OCI-LY3 (cell line): ENCODE data around the gene HAGHL.
A peak's percentile ranks its signal among the peaks of the same experiment; 100 is the strongest.

Experiments used
- H2AFZ ChIP-seq: fragments of 200-600, 300-600 bp; shearing (Covaris generic); 2 replicates; pipeline ENCODE4 v1.6.0; 2014; ENCODE audit warnings: antibody characterized with exemption, low read depth, low read length
- H3K27ac ChIP-seq: fragments of 200-600, 300-600 bp; sonication (generic); 2 replicates; pipeline ENCODE4 v1.5.1; 2014; ENCODE audit warnings: mild to moderate bottlenecking, low read length, moderate library complexity, mixed read lengths
- H3K27me3 ChIP-seq: fragments of 200-600, 300-600 bp; sonication (generic); 2 replicates; pipeline ENCODE4 v1.6.1; 2014; ENCODE audit warnings: low read depth, low read length, mixed read lengths
- H3K36me3 ChIP-seq: fragments of 200-600, 300-600 bp; sonication (generic); replicated peaks from 2 replicates; pipeline ENCODE3; 2014; ENCODE audit warnings: low read depth, low read length, mixed read lengths
- H3K4me1 ChIP-seq: fragments of 300-600, 200-600 bp; sonication (generic); 2 replicates; pipeline ENCODE4 v1.6.1; 2014; ENCODE audit warnings: low read length, mixed read lengths
- H3K4me2 ChIP-seq: fragments of 200-600, 300-600 bp; sonication (generic); 2 replicates; pipeline ENCODE4 v1.6.1; 2014; ENCODE audit warnings: low read length, mixed read lengths
- H3K4me3 ChIP-seq: fragments of 300-600, 200-600 bp; sonication (generic); 2 replicates; pipeline ENCODE4 v1.5.1; 2014; ENCODE audit warnings: antibody characterized with exemption, mild to moderate bottlenecking, low read length, moderate library complexity
- H3K79me2 ChIP-seq: fragments of 300-600, 200-600 bp; shearing (Covaris generic); 2 replicates; pipeline ENCODE4 v1.6.1; 2014; ENCODE audit warnings: mild to moderate bottlenecking, low read length, mixed read lengths
- H3K9ac ChIP-seq: fragments of 300-600, 200-600 bp; shearing (Covaris generic); 2 replicates; pipeline ENCODE4 v1.6.0; 2014; ENCODE audit warnings: mild to moderate bottlenecking, low read length, moderate library complexity
- H3K9me3 ChIP-seq: fragments of 200-600, 300-600 bp; shearing (Covaris generic); 2 replicates; pipeline ENCODE4 v1.6.1; 2014; ENCODE audit warnings: low read length, mixed read lengths; ENCODE audit not compliant: insufficient read depth
- H4K20me1 ChIP-seq: fragments of 200-600, 300-600 bp; sonication (generic); 2 replicates; pipeline ENCODE4 v1.6.1; 2016; ENCODE audit warnings: low read length, mixed read lengths; ENCODE audit not compliant: insufficient read depth
- EZH2phosphoT487 ChIP-seq: fragments of 200-600 bp; shearing (Covaris generic); IDR thresholded peaks from 2 replicates; pipeline ENCODE4 v1.6.1; 2018; ENCODE audit warnings: antibody characterized with exemption, mixed run types, low read depth
- TF ChIP-seq, protein P1 (sequence below): fragments of 200-600, 300-600 bp; sonication (generic); IDR thresholded peaks from 2 replicates; pipeline ENCODE4 v1.5.1; 2014; ENCODE audit warnings: antibody characterized with exemption, low read length, low read depth

Gene HAGHL

DNA sequence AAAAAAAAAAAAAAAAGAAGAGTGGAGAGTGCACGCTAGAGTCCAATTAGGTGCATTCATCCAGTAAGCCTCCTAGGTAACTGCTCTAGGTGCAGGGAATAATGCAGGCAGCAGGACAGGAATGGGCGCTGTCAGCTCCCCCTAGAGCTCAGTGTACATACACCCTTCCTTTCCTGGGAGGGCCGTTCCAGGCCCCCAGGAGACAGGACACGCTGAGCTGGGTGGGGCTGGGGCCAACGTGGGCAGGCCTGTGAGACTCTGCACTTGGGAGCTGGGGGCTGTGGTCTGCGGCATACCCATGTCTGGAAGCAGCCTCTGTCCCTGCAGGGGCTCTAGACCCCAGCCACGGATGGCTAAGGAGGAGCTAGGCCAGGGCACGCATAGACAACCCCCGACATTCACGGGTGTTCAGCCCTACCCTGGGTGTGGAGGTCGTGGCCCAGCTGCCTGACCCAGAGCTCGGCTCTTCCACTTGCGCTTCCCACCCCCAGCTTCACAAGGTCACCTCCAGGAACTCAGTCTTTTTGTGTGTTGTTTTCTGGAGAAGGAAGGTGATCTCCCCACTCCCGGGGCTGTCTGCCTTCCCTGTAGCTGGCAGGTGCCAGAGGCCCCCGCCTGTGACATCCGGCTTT lies 7.0 kb upstream of the HAGHL start:
- H3K9me3 ChIP-seq, result no peaks in the 10 kb centered on the region
- H3K4me3 ChIP-seq, result peak overlapping the region; percentile 92
- H4K20me1 ChIP-seq, result peaks cover 4% of the 10 kb centered on the region; the same call in 1 of the 2 replicates
- H3K79me2 ChIP-seq, result peaks cover 5% of the 10 kb centered on the region; the same call in 1 of the 2 replicates
- peaks cover 17% of the 10 kb centered on the region for H3K4me1 ChIP-seq
- H2AFZ ChIP-seq, result no peak overlapping the region
- no peak for TF ChIP-seq EZH2phosphoT487
- TF ChIP-seq, protein P1, sequence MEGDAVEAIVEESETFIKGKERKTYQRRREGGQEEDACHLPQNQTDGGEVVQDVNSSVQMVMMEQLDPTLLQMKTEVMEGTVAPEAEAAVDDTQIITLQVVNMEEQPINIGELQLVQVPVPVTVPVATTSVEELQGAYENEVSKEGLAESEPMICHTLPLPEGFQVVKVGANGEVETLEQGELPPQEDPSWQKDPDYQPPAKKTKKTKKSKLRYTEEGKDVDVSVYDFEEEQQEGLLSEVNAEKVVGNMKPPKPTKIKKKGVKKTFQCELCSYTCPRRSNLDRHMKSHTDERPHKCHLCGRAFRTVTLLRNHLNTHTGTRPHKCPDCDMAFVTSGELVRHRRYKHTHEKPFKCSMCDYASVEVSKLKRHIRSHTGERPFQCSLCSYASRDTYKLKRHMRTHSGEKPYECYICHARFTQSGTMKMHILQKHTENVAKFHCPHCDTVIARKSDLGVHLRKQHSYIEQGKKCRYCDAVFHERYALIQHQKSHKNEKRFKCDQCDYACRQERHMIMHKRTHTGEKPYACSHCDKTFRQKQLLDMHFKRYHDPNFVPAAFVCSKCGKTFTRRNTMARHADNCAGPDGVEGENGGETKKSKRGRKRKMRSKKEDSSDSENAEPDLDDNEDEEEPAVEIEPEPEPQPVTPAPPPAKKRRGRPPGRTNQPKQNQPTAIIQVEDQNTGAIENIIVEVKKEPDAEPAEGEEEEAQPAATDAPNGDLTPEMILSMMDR, result no peak
- peaks cover 3% of the 10 kb centered on the region for H3K36me3 ChIP-seq
- H3K27me3 ChIP-seq, result no peaks in the 10 kb centered on the region; the same call in 1 of the 2 replicates
- peak overlapping the region; percentile 76 for H3K27ac ChIP-seq
- peak overlapping the region; percentile 98 for H3K4me2 ChIP-seq
- H3K9ac ChIP-seq, result peak overlapping the region; percentile 95

DNA sequence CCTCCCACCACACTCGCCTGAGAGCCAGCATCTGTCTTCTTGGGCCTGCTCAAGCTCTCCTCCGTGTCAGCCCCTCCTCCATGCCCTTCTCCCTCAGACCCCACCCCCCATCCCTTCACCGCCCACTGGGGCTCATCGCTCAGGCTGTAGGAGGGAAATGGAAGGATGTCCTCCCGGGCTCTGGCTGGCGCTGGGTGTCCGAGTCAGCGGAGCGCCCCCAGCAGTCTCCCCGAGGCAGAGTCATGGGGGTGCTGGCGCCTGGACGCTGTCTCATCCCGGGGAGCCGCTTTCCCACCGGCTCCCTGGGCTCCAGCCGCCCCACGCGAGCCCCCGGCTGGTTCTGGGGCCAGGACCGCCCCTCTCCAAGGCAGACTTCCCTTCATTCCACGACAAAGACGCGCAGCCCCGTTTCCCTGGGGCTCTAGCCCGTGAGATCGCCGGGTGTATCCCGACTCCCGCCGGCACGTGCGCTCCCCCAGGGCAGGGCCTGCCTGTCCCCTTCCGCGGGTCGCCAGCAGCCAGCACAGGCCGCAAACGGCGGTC lies 6.4 kb upstream of the HAGHL start:
- Histone ChIP-seq H2AFZ (0 out of 2 replicates have a peak overlapping the region, but pooled peaks have one; percentile 29), H3K27ac (peak overlapping the region; percentile 76), H3K4me2 (peak overlapping the region; percentile 98), H3K36me3 (peaks cover 3% of the 10 kb centered on the region), H3K27me3 (no peaks in the 10 kb centered on the region; the same call in 1 of the 2 replicates), H3K4me3 (peak overlapping the region; percentile 92), H3K9ac (peak overlapping the region; percentile 95), H4K20me1 (peaks cover 4% of the 10 kb centered on the region; the same call in 1 of the 2 replicates), H3K9me3 (no peaks in the 10 kb centered on the region), H3K79me2 (peaks cover 5% of the 10 kb centered on the region; the same call in 1 of the 2 replicates), H3K4me1 (peaks cover 17% of the 10 kb centered on the region)
- TF ChIP-seq, protein P1, result peak; percentile 34
- no peak for TF ChIP-seq EZH2phosphoT487

DNA sequence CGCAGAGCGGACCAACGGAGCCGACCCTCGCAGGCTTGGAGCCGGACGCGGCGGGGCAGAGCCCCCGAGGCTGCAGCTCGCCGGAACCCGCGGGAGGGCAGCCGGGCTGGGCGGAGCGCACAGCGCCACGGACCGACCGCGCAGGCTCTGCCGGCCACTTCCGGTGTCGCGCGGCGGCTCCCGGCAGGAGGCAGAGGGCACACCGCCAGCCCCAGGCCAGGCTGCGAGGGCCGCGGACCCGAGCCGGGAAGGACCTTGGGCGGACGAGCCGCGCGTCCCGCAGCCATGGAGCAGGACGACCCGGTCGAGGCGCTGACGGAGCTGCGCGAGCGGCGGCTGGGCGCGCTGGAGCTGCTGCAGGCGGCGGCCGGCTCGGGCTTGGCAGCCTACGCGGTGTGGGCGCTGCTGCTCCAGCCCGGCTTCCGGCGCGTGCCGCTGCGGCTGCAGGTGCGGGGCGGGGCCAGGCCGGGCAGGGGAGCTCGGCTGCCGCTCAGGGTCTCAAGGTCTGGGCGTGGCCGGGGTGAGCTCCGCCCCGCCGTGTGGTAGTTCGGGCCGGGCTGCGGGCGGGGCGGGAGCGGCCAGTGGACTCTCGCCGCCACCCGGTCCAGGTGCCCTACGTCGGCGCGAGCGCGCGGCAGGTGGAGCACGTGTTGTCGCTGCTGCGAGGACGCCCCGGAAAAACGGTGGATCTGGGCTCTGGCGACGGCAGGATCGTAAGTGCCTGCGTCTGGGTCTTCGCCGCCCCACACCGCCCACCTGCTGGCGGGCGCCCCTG lies 5.7 kb upstream of the HAGHL start, which contains the start of gene ANTKMT:
Gene ANTKMT, plus strand, starts transcription at position 157 of the 775 bp plus-strand sequence. Its CDS starts 129 bp downstream, at position 286.
- H3K27ac ChIP-seq, result peak within 1 kb of the TSS; percentile 76

More for the DNA sequence above, 5.7 kb upstream of the HAGHL start, which contains the start of gene ANTKMT:
- Histone ChIP-seq H3K4me2 (peak within 1 kb of the TSS; percentile 98), H3K4me1 (peaks cover 19% of the 10 kb centered on the region), H3K36me3 (peaks cover 3% of the 10 kb centered on the region), H3K79me2 (peaks cover 5% of the 10 kb centered on the region; the same call in 1 of the 2 replicates), H3K9me3 (no peaks in the 10 kb centered on the region), H3K27me3 (no peaks in the 10 kb centered on the region; the same call in 1 of the 2 replicates), H3K9ac (peak within 1 kb of the TSS; percentile 95), H2AFZ (0 out of 2 replicates have a peak within 1 kb of the TSS, but pooled peaks have one; percentile 29), H3K4me3 (peak within 1 kb of the TSS; percentile 92), H4K20me1 (peaks cover 4% of the 10 kb centered on the region; the same call in 1 of the 2 replicates)
- TF ChIP-seq EZH2phosphoT487, result no peak
- TF ChIP-seq, protein P1, result no peak
